Activated CD4-positive, alpha-beta T cell treated with anti-CD3 and anti-CD28 coated beads, Interleukin-2, amount 50 U/mL, for 24 hours (primary cell): ENCODE data around the gene PRSS2.

Source experiments
- DNase-seq, 2 donors: peaks; one replicate each; pipeline ENCODE4 v3.0.0-alpha.2; 2020; ENCODE audit warnings: low read depth in 1 of 2, low spot score in 1 of 2

Gene PRSS2

GRCh38 chr7:142822714-142823113 is 51.9 kb downstream of the PRSS2 start:
- no peak for DNase-seq
